GM23338 (cell line): ENCODE measurements around the gene DOCK3. TPM values are rescaled to one million over a fixed set of nuclear protein-coding genes. Genes with fewer than 3 reads are reported as not detected.

ENCODE experiments used
- ATAC-seq: fragments of 200-7000 bp; cut with Tn5 transposase; 3 replicates; pipeline ENCODE4 v1.9.1; 2020
- DNase-seq: peaks from one replicate; pipeline ENCODE4 v3.0.0-alpha.2; 2015; ENCODE audit warnings: low spot score
- H2AFZ ChIP-seq: fragments of 200-600 bp; sonication (generic); 2 replicates; pipeline ENCODE4 v1.8.0; 2016; ENCODE audit warnings: antibody characterized with exemption, mild to moderate bottlenecking, moderate library complexity
- H3F3A ChIP-seq: fragments of 200-600 bp; sonication (generic); replicated peaks from 2 replicates; pipeline ENCODE4 v1.8.0; 2017; ENCODE audit warnings: antibody characterized with exemption, mixed run types, low read depth
- H3K27ac ChIP-seq: fragments of 200-600 bp; sonication (generic); 2 replicates; pipeline ENCODE4 v1.6.1; 2016; ENCODE audit warnings: low read depth
- H3K27me3 ChIP-seq: fragments of 200-600 bp; sonication (generic); 2 replicates; pipeline ENCODE4 v1.8.0; 2016; ENCODE audit warnings: mild to moderate bottlenecking, mixed run types, moderate library complexity; ENCODE audit not compliant: insufficient read depth
- H3K36me3 ChIP-seq: fragments of 200-600 bp; sonication (generic); 2 replicates; pipeline ENCODE4 v1.8.0; 2016; ENCODE audit warnings: mild to moderate bottlenecking; ENCODE audit not compliant: insufficient read depth
- H3K4me1 ChIP-seq: fragments of 200-600 bp; sonication (generic); 2 replicates; pipeline ENCODE4 v1.8.0; 2016; ENCODE audit warnings: mild to moderate bottlenecking, moderate library complexity; ENCODE audit not compliant: insufficient read depth
- H3K4me2 ChIP-seq: fragments of 200-600 bp; sonication (generic); 2 replicates; pipeline ENCODE4 v1.7.1; 2017; ENCODE audit warnings: mixed run types
- H3K4me3 ChIP-seq: fragments of 200-600 bp; sonication (generic); 2 replicates; pipeline ENCODE4 v1.6.1; 2016; ENCODE audit warnings: mixed run types
- H3K79me2 ChIP-seq: fragments of 200-600 bp; sonication (generic); replicated peaks from 2 replicates; pipeline ENCODE4 v1.8.0; 2017; ENCODE audit warnings: mild to moderate bottlenecking; ENCODE audit not compliant: insufficient read depth
- H3K9me2 ChIP-seq: fragments of 200-600 bp; sonication (generic); 2 replicates; pipeline ENCODE4 v1.8.0; 2017; ENCODE audit not compliant: insufficient read depth
- H4K20me1 ChIP-seq: fragments of 200-600 bp; sonication (generic); replicated peaks from 2 replicates; pipeline ENCODE4 v1.8.0; 2017; ENCODE audit warnings: mild to moderate bottlenecking; ENCODE audit not compliant: insufficient read depth
- H3K27ac Mint-ChIP-seq: 2 replicates; pipeline ENCODE4 v1.8.0; 2020; ENCODE audit warnings: inconsistent platforms, mild to moderate bottlenecking, moderate library complexity, mixed read lengths
- H3K27me3 Mint-ChIP-seq: 3 replicates; pipeline ENCODE4 v1.8.0; 2022; ENCODE audit warnings: low read depth, mild to moderate bottlenecking, moderate library complexity, mixed read lengths, inconsistent platforms; ENCODE audit not compliant: insufficient read depth, poor library complexity
- H3K36me3 Mint-ChIP-seq: 3 replicates; pipeline ENCODE4 v1.8.0; 2021; ENCODE audit warnings: low read depth, mild to moderate bottlenecking, inconsistent platforms, moderate library complexity, mixed read lengths
- H3K4me1 Mint-ChIP-seq: 3 replicates; pipeline ENCODE4 v1.8.0; 2020; ENCODE audit warnings: mild to moderate bottlenecking, inconsistent platforms, mixed read lengths
- H3K4me3 Mint-ChIP-seq: 3 replicates; pipeline ENCODE4 v1.8.0; 2021; ENCODE audit warnings: moderate library complexity, mild to moderate bottlenecking, inconsistent platforms, mixed read lengths
- H3K9me3 Mint-ChIP-seq: 3 replicates; pipeline ENCODE4 v1.8.0; 2020; ENCODE audit warnings: moderate library complexity, mild to moderate bottlenecking, inconsistent platforms, mixed read lengths
- CREB1 ChIP-seq: fragments of 250-450 bp; sonication (Bioruptor Pico); IDR thresholded peaks from 2 replicates; pipeline ENCODE4 v1.5.0; 2020; ENCODE audit warnings: low read depth, mild to moderate bottlenecking, moderate library complexity
- ETS1 ChIP-seq: IDR thresholded peaks from 2 replicates; pipeline ENCODE4 v1.6.1; 2016; ENCODE audit warnings: antibody characterized with exemption
- EZH2 ChIP-seq: fragments of 200-600 bp; sonication (generic); IDR thresholded peaks from one replicate; pipeline ENCODE4 v1.8.0; 2017; ENCODE audit warnings: antibody characterized with exemption, mild to moderate bottlenecking, low read depth; ENCODE audit not compliant: unreplicated experiment
- JUNB ChIP-seq: IDR thresholded peaks from one replicate; pipeline ENCODE4 v1.6.1; 2016; ENCODE audit warnings: antibody characterized with exemption; ENCODE audit not compliant: unreplicated experiment
- NANOG ChIP-seq: IDR thresholded peaks from 2 replicates; pipeline ENCODE4 v1.6.1; 2016; ENCODE audit warnings: antibody characterized with exemption, borderline replicate concordance
- ZNF114 ChIP-seq: fragments of 250-450 bp; sonication (Bioruptor Pico); IDR thresholded peaks from 2 replicates; pipeline ENCODE4 v1.5.0; 2020; ENCODE audit warnings: mild to moderate bottlenecking, moderate library complexity
- ZNF331 ChIP-seq: fragments of 250-450 bp; sonication (Bioruptor Pico); IDR thresholded peaks from 2 replicates; pipeline ENCODE4 v1.5.0; 2020; ENCODE audit warnings: low read depth, mild to moderate bottlenecking, moderate library complexity
- polyA plus RNA-seq: library from polyadenylated mRNA; unstranded; fragments of >200 nt; fragmentation: Nextera tagmentation; extraction: Ambion mirVana; gene quantifications from 2 replicates; pipeline ENCODE4 v1.2.1, GENCODE V29; 2016
- total RNA-seq: library from RNA; depleted of rRNA; stranded (reverse); fragments of >200 nt; shearing (Covaris generic); gene quantifications from 2 replicates; pipeline ENCODE4 v1.2.3, GENCODE V29; 2014
- TF ChIP-seq, protein P1 (sequence below): fragments of 250-450 bp; sonication (Bioruptor Pico); IDR thresholded peaks from 2 replicates; pipeline ENCODE4 v1.5.0; 2020; ENCODE audit warnings: mild to moderate bottlenecking, moderate library complexity
- TF ChIP-seq, protein P2 (sequence below): IDR thresholded peaks from one replicate; pipeline ENCODE4 v1.6.1; 2018; ENCODE audit warnings: antibody characterized with exemption; ENCODE audit not compliant: unreplicated experiment

Gene DOCK3
- total and polyA plus RNA-seq, 2 experiments from 2014 or later, result 2.4 to 5.6 TPM

DNA sequence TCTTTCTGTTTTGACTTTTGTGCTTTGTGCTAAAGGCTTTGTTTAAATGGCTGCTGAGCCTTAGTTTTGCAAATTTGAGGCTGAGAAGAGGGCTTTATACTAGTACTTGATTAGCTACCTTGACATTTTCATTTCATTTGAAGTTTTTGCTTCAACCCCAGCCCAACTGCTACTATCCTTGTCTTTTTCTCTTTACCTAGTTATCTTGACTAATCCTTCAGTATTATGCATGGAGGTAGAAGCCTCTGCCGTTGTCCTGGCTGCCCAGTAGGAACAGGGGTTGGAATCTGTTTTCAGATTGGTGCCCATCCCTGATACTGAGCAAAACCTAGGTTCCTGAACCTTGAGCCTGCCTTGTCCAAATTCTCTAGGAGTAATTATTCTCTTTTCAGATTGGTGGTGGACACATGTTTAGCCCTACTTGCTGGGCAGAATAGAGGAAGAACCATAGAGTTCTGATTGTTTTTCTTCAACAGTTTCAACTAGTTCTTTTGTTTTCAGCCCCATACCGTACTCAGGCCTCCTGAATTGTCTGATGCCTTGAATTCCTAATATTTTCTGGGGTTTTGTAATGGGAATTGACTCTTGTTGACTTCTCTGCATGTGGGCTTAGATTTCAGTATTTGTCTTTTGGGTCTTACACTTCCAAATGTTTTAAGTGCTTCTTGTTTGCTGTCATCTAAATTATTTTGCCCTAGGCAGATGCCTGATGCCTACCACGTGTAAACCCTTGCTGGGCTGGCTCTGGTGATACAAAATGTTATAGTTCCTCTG is 143.2 kb downstream of the DOCK3 start:
- Histone ChIP-seq H3F3A (peaks cover 10% of the 10 kb centered on the region; the same call in 1 of the 2 replicates), H3K4me3 (peak overlapping the region; percentile 15), H4K20me1 (no peaks in the 10 kb centered on the region), H3K79me2 (peaks cover 20% of the 10 kb centered on the region), H3K36me3 (no peaks in the 10 kb centered on the region; the same call in 1 of the 2 replicates), H2AFZ (no peak overlapping the region), H3K4me2 (peak overlapping the region; percentile 41), H3K4me1 (peaks cover 34% of the 10 kb centered on the region), H3K27ac (peak overlapping the region; percentile 98), H3K9me2 (no peaks in the 10 kb centered on the region), H3K27me3 (no peaks in the 10 kb centered on the region)
- peak; percentile 89 for ATAC-seq
- TF ChIP-seq EZH2, result no peak
- TF ChIP-seq, protein P1, sequence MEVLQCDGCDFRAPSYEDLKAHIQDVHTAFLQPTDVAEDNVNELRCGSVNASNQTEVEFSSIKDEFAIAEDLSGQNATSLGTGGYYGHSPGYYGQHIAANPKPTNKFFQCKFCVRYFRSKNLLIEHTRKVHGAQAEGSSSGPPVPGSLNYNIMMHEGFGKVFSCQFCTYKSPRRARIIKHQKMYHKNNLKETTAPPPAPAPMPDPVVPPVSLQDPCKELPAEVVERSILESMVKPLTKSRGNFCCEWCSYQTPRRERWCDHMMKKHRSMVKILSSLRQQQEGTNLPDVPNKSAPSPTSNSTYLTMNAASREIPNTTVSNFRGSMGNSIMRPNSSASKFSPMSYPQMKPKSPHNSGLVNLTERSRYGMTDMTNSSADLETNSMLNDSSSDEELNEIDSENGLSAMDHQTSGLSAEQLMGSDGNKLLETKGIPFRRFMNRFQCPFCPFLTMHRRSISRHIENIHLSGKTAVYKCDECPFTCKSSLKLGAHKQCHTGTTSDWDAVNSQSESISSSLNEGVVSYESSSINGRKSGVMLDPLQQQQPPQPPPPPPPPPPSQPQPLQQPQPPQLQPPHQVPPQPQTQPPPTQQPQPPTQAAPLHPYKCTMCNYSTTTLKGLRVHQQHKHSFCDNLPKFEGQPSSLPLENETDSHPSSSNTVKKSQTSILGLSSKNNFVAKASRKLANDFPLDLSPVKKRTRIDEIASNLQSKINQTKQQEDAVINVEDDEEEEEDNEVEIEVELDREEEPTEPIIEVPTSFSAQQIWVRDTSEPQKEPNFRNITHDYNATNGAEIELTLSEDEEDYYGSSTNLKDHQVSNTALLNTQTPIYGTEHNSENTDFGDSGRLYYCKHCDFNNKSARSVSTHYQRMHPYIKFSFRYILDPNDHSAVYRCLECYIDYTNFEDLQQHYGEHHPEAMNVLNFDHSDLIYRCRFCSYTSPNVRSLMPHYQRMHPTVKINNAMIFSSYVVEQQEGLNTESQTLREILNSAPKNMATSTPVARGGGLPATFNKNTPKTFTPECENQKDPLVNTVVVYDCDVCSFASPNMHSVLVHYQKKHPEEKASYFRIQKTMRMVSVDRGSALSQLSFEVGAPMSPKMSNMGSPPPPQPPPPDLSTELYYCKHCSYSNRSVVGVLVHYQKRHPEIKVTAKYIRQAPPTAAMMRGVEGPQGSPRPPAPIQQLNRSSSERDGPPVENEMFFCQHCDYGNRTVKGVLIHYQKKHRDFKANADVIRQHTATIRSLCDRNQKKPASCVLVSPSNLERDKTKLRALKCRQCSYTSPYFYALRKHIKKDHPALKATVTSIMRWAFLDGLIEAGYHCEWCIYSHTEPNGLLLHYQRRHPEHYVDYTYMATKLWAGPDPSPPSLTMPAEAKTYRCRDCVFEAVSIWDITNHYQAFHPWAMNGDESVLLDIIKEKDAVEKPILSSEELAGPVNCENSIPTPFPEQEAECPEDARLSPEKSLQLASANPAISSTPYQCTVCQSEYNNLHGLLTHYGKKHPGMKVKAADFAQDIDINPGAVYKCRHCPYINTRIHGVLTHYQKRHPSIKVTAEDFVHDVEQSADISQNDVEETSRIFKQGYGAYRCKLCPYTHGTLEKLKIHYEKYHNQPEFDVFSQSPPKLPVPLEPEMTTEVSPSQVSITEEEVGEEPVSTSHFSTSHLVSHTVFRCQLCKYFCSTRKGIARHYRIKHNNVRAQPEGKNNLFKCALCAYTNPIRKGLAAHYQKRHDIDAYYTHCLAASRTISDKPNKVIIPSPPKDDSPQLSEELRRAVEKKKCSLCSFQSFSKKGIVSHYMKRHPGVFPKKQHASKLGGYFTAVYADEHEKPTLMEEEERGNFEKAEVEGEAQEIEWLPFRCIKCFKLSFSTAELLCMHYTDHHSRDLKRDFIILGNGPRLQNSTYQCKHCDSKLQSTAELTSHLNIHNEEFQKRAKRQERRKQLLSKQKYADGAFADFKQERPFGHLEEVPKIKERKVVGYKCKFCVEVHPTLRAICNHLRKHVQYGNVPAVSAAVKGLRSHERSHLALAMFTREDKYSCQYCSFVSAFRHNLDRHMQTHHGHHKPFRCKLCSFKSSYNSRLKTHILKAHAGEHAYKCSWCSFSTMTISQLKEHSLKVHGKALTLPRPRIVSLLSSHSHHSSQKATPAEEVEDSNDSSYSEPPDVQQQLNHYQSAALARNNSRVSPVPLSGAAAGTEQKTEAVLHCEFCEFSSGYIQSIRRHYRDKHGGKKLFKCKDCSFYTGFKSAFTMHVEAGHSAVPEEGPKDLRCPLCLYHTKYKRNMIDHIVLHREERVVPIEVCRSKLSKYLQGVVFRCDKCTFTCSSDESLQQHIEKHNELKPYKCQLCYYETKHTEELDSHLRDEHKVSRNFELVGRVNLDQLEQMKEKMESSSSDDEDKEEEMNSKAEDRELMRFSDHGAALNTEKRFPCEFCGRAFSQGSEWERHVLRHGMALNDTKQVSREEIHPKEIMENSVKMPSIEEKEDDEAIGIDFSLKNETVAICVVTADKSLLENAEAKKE (CRISPR knock-in tag), result peak; percentile 61; the same call in 1 of the 2 replicates
- peak; percentile 90 for TF ChIP-seq NANOG
- Mint-ChIP-seq H3K4me3 (peak overlapping the region; percentile 41; the same call in 2 of the 3 replicates), H3K4me1 (peaks cover 39% of the 10 kb centered on the region), H3K27ac (peak overlapping the region; percentile 89), H3K27me3 (no peaks in the 10 kb centered on the region), H3K9me3 (peaks cover 15% of the 10 kb centered on the region; the same call in 2 of the 3 replicates), H3K36me3 (peaks cover 12% of the 10 kb centered on the region; the same call in 2 of the 3 replicates)
- DNase-seq, result peak; percentile 66

- Mint-ChIP-seq H3K4me3 (no peak overlapping the region), H3K27me3 (no peaks in the 10 kb centered on the region), H3K9me3 (peaks cover 18% of the 10 kb centered on the region; the same call in 2 of the 3 replicates), H3K36me3 (peaks cover 20% of the 10 kb centered on the region; the same call in 2 of the 3 replicates), H3K4me1 (peaks cover 39% of the 10 kb centered on the region), H3K27ac (no peak overlapping the region)
- H3K27me3 ChIP-seq, result no peaks in the 10 kb centered on the region
- H3K4me3 ChIP-seq, result no peak overlapping the region
- H2AFZ ChIP-seq, result no peak overlapping the region
- H3K4me2 ChIP-seq, result no peak overlapping the region
- peaks cover 3% of the 10 kb centered on the region; the same call in 1 of the 2 replicates for H3K9me2 ChIP-seq
- DNase-seq (no peak), ATAC-seq (no peak)
- H3K36me3 ChIP-seq, result no peaks in the 10 kb centered on the region; the same call in 1 of the 2 replicates
- peaks cover 34% of the 10 kb centered on the region for H3K4me1 ChIP-seq
- peaks cover 10% of the 10 kb centered on the region; the same call in 1 of the 2 replicates for H3F3A ChIP-seq
- no peaks in the 10 kb centered on the region for H4K20me1 ChIP-seq
- H3K27ac ChIP-seq, result 0 out of 2 replicates have a peak overlapping the region, but pooled peaks have one; percentile 98
- H3K79me2 ChIP-seq, result peaks cover 30% of the 10 kb centered on the region
- TF ChIP-seq, protein P2, sequence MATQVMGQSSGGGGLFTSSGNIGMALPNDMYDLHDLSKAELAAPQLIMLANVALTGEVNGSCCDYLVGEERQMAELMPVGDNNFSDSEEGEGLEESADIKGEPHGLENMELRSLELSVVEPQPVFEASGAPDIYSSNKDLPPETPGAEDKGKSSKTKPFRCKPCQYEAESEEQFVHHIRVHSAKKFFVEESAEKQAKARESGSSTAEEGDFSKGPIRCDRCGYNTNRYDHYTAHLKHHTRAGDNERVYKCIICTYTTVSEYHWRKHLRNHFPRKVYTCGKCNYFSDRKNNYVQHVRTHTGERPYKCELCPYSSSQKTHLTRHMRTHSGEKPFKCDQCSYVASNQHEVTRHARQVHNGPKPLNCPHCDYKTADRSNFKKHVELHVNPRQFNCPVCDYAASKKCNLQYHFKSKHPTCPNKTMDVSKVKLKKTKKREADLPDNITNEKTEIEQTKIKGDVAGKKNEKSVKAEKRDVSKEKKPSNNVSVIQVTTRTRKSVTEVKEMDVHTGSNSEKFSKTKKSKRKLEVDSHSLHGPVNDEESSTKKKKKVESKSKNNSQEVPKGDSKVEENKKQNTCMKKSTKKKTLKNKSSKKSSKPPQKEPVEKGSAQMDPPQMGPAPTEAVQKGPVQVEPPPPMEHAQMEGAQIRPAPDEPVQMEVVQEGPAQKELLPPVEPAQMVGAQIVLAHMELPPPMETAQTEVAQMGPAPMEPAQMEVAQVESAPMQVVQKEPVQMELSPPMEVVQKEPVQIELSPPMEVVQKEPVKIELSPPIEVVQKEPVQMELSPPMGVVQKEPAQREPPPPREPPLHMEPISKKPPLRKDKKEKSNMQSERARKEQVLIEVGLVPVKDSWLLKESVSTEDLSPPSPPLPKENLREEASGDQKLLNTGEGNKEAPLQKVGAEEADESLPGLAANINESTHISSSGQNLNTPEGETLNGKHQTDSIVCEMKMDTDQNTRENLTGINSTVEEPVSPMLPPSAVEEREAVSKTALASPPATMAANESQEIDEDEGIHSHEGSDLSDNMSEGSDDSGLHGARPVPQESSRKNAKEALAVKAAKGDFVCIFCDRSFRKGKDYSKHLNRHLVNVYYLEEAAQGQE, result no peak
- TF ChIP-seq EZH2 (no peak), JUNB (no peak), CREB1 (no peak), ZNF331 (no peak), ETS1 (no peak), ZNF114 (no peak)
These were observed 145.2 kb downstream of the DOCK3 start for GRCh38 chr3:50819882-50820281.
